Liver (tissue), 2 donors: ENCODE data around the gene VAX1.

Experiments
- TF ChIP-seq, protein P1 (sequence below): fragments of 150-350 bp; IDR thresholded peaks from 2 replicates; pipeline ENCODE4 v1.5.1; 2017; ENCODE audit warnings: improper control_type of control experiment, low read depth, low read length; ENCODE audit not compliant: missing input control
- TF ChIP-seq, protein P2 (sequence below): IDR thresholded peaks from 2 replicates; pipeline ENCODE4 v1.6.1; 2016; ENCODE audit warnings: antibody characterized with exemption
- donor health status: healthy.

DNA sequence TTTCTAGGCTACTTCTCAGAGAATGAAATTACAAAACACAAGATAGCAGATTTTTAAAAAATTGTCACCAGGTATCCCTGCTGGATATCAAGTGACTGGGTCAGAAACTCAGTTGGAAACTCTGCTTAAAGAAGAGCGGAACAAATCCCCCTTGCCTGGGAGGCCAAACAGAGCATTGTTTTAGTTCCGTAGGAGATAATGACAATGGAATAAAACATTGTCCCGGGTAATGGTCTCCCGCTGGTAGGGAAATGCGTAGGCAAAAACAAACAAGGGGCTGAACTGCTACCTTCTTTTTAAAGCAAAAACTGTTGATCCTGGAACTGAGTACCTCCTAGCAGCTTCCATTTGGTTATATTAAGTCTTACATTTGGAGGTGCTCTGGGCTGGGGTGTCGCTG, 21.3 kb upstream of the VAX1 start:
- TF ChIP-seq, protein P1, sequence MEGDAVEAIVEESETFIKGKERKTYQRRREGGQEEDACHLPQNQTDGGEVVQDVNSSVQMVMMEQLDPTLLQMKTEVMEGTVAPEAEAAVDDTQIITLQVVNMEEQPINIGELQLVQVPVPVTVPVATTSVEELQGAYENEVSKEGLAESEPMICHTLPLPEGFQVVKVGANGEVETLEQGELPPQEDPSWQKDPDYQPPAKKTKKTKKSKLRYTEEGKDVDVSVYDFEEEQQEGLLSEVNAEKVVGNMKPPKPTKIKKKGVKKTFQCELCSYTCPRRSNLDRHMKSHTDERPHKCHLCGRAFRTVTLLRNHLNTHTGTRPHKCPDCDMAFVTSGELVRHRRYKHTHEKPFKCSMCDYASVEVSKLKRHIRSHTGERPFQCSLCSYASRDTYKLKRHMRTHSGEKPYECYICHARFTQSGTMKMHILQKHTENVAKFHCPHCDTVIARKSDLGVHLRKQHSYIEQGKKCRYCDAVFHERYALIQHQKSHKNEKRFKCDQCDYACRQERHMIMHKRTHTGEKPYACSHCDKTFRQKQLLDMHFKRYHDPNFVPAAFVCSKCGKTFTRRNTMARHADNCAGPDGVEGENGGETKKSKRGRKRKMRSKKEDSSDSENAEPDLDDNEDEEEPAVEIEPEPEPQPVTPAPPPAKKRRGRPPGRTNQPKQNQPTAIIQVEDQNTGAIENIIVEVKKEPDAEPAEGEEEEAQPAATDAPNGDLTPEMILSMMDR: no peak
- TF ChIP-seq, protein P2, sequence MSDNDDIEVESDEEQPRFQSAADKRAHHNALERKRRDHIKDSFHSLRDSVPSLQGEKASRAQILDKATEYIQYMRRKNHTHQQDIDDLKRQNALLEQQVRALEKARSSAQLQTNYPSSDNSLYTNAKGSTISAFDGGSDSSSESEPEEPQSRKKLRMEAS: no peak
